GM12874 (cell line): Measurements from ENCODE around the gene HOXC4.

Experiments
- TF ChIP-seq, protein P1 (sequence below): IDR thresholded peaks from 2 replicates; pipeline ENCODE4 v1.5.1; 2011; ENCODE audit warnings: low read depth, mild to moderate bottlenecking, control low read depth, low read length, moderate library complexity; ENCODE audit not compliant: insufficient read depth

Gene HOXC4

DNA sequence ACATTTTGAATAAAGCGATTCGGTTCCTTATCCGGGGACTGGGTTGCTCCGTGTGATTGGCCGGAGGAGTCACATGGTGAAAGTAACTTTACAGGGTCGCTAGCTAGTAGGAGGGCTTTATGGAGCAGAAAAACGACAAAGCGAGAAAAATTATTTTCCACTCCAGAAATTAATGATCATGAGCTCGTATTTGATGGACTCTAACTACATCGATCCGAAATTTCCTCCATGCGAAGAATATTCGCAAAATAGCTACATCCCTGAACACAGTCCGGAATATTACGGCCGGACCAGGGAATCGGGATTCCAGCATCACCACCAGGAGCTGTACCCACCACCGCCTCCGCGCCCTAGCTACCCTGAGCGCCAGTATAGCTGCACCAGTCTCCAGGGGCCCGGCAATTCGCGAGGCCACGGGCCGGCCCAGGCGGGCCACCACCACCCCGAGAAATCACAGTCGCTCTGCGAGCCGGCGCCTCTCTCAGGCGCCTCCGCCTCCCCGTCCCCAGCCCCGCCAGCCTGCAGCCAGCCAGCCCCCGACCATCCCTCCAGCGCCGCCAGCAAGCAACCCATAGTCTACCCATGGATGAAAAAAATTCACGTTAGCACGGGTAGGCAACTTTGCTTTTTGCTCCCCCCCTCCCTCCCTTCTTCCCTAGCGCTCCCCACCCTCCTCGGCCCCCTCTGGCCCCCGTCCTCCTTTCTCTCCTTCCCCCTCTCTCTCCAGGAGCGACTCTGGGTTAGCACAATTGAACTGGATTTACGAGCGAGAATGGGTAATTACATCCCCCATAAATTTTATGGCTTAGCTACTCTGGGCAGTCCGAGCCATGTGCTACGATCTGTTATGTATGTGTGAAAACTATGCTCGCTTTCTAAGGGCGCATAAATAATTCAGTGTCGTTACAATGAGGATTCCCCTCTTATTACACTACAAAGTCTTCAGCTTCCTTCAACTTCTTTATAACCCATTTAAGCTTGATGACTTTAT, at the start of gene HOXC4:
TSS of gene HOXC4 (plus strand) at position 85 of the 991 bp plus-strand sequence. CDS start at position 173, 88 bp downstream.
- TF ChIP-seq, protein P1, sequence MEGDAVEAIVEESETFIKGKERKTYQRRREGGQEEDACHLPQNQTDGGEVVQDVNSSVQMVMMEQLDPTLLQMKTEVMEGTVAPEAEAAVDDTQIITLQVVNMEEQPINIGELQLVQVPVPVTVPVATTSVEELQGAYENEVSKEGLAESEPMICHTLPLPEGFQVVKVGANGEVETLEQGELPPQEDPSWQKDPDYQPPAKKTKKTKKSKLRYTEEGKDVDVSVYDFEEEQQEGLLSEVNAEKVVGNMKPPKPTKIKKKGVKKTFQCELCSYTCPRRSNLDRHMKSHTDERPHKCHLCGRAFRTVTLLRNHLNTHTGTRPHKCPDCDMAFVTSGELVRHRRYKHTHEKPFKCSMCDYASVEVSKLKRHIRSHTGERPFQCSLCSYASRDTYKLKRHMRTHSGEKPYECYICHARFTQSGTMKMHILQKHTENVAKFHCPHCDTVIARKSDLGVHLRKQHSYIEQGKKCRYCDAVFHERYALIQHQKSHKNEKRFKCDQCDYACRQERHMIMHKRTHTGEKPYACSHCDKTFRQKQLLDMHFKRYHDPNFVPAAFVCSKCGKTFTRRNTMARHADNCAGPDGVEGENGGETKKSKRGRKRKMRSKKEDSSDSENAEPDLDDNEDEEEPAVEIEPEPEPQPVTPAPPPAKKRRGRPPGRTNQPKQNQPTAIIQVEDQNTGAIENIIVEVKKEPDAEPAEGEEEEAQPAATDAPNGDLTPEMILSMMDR = no peak

DNA sequence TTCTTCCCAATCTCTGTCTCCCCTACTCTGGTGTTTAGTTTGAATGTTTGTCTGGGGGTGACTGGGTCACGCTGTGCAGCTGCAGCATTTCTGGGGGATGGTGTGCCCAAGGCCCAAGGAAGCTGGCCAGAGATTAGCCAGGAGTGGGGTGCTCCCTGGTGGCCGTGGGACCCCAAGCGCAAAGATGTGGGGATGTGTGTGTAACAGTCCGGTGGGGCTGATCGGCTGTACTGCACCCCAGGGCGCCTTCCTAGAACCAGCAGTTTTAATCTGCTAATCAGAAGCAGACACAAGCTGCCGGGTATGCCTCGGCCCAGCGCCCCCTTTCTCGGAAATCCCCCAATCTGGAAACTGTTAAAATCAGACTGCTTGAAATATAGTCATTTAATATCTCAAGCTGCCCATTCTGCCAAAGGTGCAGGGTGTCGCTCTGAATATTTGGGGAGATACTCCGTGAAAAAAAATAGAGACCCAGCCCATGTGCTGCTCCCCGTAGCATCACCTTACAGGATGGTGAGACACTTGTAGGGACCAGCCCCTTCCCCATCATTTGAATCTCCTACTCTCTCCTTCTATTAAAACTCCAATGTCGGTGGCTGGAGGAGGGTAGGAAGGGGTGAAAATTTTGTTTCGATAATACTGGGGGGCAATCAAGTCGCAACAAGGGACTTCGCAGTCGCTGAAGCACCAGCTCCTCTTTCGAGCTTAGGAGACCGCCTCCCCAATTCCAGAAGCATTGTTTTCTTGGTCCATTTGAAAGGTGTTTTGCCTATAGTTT, 49.4 kb upstream of the HOXC4 start:
- TF ChIP-seq, protein P1 = no peak

DNA sequence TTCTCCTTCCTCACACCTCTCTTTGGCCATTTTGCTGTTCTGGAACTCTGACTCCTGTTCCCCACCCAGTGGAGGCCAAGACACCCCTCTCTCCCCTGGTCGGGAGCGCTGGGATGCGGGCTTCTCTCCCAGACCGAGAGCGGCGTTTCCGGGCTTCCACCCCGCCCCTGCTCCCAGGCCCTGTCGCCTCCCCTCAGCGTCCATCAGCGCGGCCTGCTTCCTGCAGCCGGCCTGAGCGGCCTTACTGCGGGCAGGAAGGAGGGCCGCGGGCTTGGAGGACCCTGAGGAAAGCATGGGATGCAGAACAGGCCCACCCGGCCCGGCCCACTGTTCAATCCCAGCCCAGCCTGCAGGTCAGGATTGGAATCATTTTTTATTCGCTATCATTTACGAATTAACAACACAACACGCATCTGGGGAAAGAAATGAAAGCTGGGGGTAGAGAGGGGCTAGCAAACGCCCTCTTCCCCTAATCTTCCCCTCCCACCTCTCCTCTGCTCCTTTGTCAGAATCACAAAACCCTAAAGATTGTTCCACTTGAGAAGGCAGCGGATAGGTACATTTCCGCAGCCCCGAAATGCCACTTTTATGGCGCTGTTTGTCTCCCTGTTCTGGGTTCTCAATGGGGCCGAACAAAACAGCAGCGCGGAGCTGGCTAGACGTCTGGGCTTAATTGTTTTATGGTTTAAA, 48.6 kb upstream of the HOXC4 start:
- TF ChIP-seq, protein P1 = no peak

GRCh38 chr12:54005531-54005852, 48.1 kb upstream of the HOXC4 start:
- TF ChIP-seq, protein P1 = no peak

DNA sequence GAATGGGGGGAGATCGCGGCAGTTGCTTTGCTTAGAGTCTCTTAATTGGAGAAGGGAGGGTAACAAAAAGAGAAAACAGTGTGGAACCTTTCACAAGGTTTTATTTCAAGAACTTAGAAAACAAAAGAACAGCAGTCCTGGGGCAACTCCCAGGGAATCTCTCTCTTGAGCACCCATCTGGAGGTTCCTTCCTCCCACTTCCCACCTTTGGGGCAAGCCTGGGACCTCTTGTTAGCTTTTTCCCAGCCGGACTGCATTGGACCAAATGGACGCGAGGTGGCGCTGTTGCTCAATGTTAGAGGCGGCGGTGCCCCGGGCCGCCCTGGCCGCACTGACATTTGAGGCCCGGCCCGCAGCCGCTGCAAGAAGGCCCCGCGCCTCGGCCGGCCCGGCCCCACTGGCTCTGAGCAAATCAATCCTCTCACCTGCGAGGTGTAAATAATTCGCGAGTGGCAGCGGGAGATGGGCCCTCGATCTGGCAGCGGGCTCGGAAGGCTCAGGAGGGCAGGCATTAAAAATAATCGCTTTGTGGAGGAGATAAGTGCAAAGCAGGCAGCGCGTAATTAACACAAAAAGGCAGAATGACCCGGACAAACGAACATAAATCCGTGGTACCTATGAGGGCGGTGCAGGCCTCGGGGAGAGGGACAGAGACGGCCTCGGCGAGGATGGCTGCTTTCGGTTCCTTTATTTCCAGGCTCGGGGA, 47.6 kb upstream of the HOXC4 start:
- TF ChIP-seq, protein P1 = peak; percentile 85

DNA sequence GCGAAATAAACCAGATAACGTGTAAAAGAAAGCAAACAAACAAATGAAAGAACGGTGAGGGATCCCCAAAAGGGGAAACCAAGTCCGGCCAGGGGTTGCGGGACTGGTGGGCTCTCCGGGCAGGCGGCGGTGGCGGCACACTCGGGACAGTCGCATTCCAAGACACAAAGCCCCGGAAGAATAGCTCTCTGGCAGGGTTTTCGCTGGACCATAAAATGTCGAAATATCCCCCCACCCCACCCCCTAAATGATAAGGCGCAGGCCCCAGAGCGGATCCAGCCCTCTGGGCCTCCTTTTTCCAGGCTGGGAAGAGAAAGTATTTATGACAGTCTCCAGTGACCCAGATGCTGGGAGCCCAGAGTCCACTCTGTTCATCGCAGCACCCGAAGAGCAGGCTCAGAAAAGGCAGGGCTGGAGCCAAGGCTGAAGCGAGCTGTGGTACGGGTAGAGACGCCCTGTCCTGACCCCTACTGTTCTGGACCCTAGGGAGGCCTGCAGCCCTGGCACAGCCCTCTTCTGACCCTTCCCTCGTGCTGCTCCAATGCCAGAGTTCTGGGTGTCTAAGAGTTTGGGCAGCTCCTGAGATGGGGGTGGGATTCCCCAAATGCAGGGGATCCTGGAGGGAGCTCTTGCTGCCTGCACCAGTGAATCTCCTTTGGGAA, 46.9 kb upstream of the HOXC4 start:
- TF ChIP-seq, protein P1 = no peak
